Epithelial cell of esophagus (primary cell): ENCODE measurements around the gene EML5.
A peak's percentile ranks its signal among the peaks of the same experiment; 100 is the strongest.

Experiments used
- DNase-seq: peaks from one replicate; pipeline ENCODE4 v3.0.0; 2010; ENCODE audit warnings: low read depth
- H3K4me3 ChIP-seq: 2 replicates; pipeline ENCODE4 v1.5.1; 2011; ENCODE audit warnings: mild to moderate bottlenecking, low read length, control low read depth
- CTCF ChIP-seq: IDR thresholded peaks from 2 replicates; pipeline ENCODE4 v1.5.1; 2011; ENCODE audit warnings: low read depth, mild to moderate bottlenecking, low read length, control low read depth, inconsistent platforms; ENCODE audit not compliant: insufficient read depth; ENCODE audit errors: missing control alignments

The EML5 gene

GRCh38 chr14:88681755-88682494 lies 110.8 kb downstream of the EML5 start:
- DNase-seq, result no peak
- no peak overlapping the region for H3K4me3 ChIP-seq
- no peak for TF ChIP-seq CTCF

- DNase-seq, result no peak
- no peak for TF ChIP-seq CTCF
- H3K4me3 ChIP-seq, result no peak overlapping the region
These were observed 123.4 kb downstream of the EML5 start for GRCh38 chr14:88669346-88669745.

GRCh38 chr14:88668448-88669116 lies 124.2 kb downstream of the EML5 start:
- H3K4me3 ChIP-seq, result no peak overlapping the region
- no peak for DNase-seq
- TF ChIP-seq CTCF, result no peak

- peak; percentile 82 for DNase-seq
- no peak overlapping the region for H3K4me3 ChIP-seq
- TF ChIP-seq CTCF, result peak; percentile 96
These were observed 125.0 kb downstream of the EML5 start for GRCh38 chr14:88667555-88668273.

- TF ChIP-seq CTCF, result no peak
- no peak overlapping the region for H3K4me3 ChIP-seq
- no peak for DNase-seq
These were observed 132.7 kb downstream of the EML5 start for GRCh38 chr14:88660056-88660455.

GRCh38 chr14:88639221-88639620 lies 153.5 kb downstream of the EML5 start:
- DNase-seq, result no peak
- no peak for TF ChIP-seq CTCF
- no peak overlapping the region for H3K4me3 ChIP-seq
